NCI-H2107 treated with DMSO at 0.1 percent for 48 hours (cell line): ENCODE measurements around the gene IRF8.
"Not testable (repeated sequence)": the region's sequence is repeated elsewhere in the genome, so short reads cannot be mapped to it uniquely, and the experiment has no call there.

Experiments
- DNase-seq: peaks from one replicate; lab custom pipeline; 2025; ENCODE audit not compliant: unreplicated experiment; lab: John Stamatoyannopoulos, UW

Gene IRF8

DNA sequence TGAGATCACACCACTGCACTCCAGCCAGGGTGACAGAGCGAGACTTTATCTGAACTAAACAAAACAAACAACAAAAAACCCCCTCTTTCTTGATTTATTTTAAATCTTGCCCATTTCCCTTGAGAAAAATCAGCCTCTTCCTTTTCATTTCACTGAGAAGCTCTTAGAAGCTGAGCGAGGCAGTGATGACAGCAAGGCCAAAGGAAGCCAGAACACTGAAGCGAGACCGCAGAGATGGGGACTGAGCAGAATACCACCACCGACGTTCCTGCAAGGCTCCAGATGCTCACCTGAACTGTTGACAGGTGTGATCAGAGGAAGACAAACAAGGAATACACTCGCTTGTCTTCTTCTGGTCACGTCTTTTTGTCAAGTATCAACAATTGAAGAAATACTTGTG is 30.5 kb upstream of the IRF8 start:
- DNase-seq, result no peak

GRCh38 chr16:85869206-85869605 is 29.8 kb upstream of the IRF8 start:
- no peak for DNase-seq

DNA sequence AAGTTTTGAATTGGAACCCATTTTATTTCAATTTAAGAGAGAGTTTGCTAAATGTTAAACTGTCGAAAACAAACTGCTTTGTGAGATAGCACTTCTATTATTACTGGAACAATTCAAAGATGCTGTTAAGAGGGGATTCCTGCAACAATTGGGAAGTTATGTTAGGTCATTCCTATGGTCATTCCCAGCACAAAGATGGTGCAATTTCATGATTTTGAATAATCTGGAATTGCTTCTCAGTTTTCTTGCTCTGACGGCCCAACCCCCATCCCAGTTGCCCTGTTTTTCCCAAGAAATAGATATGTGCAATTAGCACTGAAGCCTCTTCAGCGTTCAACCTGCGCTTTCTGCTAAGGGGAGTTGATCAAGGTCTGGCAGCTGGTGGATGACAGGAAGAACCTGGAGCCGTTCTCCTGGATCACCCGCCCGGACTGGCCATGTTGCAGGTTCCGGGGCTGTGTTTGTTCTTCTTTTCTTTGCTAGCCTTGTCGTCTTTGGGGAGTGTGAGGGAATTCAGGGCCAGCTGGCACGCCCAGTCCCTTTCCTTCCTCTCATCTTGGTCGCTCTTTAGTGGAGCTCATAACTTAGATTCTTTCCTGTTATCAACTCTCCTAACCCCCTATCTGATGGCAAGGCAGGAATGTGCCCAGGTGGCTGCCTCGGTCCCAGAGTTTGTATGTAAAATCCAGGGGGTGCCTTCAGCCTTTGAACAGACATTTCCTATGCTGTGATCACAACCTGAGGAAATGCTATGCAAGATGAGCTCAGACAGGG is 29.0 kb upstream of the IRF8 start:
- no peak for DNase-seq

GRCh38 chr16:85871756-85872155 is 27.2 kb upstream of the IRF8 start:
- DNase-seq, result no peak

DNA sequence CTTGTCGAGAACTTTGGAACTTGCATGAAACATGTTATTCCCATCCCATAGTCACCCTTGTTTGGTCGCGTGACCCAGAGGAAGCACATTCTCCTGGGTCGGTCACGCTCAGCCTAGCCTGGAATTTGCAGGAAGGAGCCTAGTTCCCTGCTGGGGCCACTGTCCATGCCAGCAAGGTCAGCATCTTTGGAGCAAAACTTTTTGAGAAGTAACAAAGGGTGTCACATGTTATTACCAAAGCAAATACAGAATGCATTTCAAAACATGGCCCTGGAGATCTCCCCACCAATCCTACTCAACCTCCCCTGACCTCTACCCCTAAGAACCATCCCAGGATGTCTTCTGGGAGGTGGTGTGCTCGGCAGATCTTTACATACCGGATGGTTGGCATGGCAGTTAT is 26.2 kb upstream of the IRF8 start:
- no peak for DNase-seq

GRCh38 chr16:85873153-85873552 is 25.8 kb upstream of the IRF8 start:
- no peak for DNase-seq

GRCh38 chr16:85874031-85874430 is 24.9 kb upstream of the IRF8 start:
- DNase-seq, result not testable (repeated sequence)

DNA sequence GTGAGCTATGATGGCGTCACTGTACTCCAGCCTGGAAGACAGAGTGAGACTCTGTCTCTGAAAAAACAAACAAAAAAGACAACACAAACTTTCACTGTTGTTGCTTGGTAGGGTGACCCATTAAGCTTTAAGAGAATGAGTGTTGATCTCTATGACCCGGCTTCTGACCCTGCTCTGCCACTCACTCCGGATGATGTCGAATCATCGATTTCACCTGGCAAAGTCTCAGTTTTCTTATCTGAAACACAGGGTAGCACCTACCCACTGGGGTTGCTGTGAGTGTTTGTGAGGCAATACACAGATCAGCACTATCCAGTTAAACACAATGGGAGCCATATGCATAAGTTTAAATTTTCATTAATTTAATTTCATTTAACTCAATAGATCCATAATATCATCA is 20.6 kb upstream of the IRF8 start:
- no peak for DNase-seq

DNA sequence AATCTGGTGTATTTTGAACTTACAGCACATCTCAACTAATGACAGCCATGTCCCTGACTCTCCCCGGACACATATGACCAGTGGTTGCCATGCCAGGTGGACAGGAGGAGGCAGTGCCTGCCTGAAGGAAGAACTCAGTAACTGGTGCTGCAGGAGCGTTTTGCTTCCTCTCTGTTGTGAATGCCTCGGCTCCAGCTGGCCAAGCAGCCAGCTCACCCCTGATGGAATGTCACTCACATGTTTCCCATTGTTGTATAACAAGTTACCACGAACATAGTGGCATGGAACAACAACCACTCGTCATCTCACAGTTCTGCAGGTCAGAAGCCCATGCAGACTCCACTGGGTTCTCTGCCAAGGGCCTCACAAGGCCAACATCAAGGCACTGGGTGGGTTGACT is 20.1 kb upstream of the IRF8 start:
- DNase-seq, result no peak

DNA sequence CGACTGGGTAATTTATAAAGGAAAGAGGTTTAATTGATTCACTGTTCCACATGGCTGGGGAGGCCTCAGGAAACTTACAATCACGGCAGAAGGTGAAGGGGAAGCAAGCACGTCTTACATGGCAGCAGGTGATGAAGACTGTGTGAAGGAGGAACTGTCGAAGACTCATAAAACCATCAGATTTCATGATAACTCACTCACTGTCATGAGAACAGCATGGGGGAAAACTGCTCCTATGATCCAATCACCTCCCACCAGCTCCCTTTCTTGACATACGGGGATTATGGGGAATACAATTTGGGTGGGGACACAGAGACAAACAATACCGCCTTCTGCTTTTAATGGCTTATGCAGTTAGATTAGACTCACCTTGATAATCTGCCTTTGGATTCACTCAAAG is 19.4 kb upstream of the IRF8 start:
- DNase-seq, result no peak

- no peak for DNase-seq
Measured at GRCh38 chr16:85879975-85880831, 18.8 kb upstream of the IRF8 start.

- DNase-seq, result no peak
Measured at GRCh38 chr16:85880861-85881260, 18.1 kb upstream of the IRF8 start.

DNA sequence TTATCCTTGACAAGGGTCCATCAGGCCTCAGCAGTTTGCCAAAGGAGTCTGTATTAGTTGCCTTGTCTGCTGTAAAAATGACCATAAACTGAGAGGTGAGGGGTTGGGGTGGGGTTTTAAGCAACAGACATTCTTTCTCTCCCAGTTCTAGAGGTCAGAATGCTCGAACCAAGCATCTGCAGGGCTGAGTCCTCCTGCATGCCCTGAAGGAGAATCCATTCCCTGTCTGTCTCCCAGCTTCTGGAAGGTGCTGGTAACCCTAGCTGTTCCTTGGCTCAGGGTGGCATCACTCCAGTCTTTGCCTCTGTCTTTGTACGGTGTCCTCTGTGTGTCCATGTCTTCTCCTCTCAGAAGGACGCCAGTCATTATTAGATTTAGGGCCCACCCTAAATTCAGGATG is 17.5 kb upstream of the IRF8 start:
- no peak for DNase-seq

DNA sequence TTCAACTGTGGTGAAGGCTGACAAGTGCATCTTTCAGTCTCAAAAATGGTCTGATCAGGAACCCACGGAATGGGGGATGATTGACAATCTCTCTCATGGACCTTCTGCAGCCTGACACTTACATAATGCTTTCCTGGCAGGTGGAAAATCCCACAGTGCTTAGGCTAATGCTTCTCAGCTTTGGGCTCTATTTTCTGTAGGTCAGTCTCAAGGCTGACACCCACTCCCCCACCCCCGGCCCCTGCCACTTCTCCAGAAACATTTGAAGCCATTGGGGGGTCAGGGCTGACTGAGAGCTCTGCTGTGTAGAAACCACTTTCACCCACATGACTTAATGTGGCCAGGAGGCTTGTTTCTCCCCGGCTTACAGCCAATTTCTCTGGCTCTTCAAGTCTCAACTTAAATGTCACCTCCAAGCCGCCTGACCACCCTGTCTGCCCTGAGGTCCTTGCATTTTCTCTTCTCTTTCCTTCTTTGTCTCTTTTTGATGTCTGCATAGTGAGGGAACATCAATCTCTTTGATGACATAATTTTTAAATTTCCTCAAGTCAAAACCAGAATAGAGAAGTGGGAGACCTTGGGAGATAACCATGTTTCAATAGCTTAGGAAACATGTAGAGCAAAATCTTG is 16.7 kb upstream of the IRF8 start:
- no peak for DNase-seq

DNA sequence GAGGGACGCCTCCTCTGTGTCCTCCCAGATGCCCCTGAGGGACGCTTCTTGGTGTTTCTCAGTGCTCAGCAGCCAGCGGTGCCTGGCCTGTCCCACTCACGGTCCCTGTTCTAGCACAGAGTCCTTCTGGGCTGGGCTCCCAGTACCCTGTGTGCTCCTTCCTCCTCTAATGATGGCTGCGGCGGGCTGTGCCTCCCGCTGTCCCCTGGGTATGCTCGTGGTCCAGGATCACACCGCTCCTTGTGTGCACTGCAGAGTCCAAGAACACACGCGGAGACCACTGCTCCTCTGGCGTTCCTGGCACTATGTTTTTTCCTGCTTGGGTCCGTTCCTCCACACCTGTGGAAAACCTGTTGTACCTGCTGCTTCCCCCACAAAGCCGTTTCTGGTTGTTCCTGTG is 15.1 kb upstream of the IRF8 start:
- no peak for DNase-seq

- DNase-seq, result no peak
Measured at GRCh38 chr16:85884808-85885463, 14.0 kb upstream of the IRF8 start.

DNA sequence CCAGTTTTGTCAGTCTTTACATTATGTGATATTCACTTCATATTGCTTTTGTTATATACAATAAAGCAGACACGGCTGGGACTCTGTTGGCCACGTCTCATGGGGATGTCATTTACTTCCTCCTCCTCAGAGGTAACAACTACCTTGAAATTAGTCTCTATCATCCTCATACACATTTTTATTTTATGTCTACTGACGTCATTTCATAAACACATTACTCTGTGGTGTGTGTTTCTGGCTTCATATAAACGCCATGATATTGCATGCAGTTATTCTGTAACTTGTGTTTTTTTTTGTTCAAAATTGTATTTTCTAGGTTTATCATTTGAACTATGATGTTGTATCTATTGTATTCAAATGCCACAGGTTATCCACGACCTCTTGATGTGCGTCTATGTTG is 13.4 kb upstream of the IRF8 start:
- DNase-seq, result no peak

GRCh38 chr16:85888405-85889331 is 10.3 kb upstream of the IRF8 start:
- no peak for DNase-seq

DNA sequence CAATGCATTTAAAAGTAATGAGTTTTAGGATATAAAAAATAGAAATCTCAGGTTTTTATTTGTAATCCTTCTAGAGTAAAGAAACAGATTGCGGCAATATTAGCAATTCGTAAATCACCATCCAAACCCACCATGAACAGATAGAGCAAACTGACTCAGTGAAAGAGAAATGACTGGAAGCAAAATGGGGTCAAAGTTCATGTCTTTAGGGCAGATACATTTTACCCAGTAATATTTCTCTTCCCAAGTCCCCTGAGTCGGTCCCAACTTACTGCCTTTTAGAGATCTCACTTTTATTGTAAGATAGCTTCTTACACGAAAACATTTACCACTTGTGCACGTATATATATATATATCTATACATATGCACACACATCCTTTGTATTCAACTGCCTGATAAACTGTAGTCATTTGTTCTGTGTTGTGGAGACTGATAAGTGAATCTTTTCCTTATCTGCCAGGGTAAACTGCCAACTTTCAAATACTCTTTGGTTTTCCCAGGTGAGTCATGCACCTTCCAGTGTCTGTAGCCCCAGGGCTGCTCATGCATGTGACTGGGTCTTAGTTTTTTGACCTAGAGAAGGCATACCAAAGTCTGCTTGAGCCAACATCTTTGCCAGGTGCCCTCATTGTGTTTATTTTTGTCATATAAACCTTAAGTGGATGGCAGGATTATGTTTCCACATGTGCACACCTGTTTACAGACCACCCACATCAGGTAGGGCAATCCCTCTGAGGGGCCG is 7.8 kb upstream of the IRF8 start:
- no peak for DNase-seq

GRCh38 chr16:85891776-85892166 is 7.2 kb upstream of the IRF8 start:
- DNase-seq, result no peak
